ENCODE data around the gene STAMBP.

The STAMBP gene

GRCh38 chr2:73821227-73821626, 7.5 kb upstream of the STAMBP start:
- Histone ChIP-seq H2AFZ (ENCODE audit: low read depth, low read length, severe bottlenecking) (no peak overlapping the region), H3K4me3 (ENCODE audit: insufficient read depth, low read length, poor library complexity, severe bottlenecking) (no peak overlapping the region), H3K9me2 (replicated peaks; ENCODE audit: insufficient read depth, low read length) (no peaks in the 10 kb centered on the region), H3K9me3 (ENCODE audit: insufficient read depth, low read length) (no peaks in the 10 kb centered on the region), H3K27ac (ENCODE audit: low read depth, low read length) (no peak overlapping the region), H3K79me2 (ENCODE audit: insufficient read depth, low read length) (no peaks in the 10 kb centered on the region), H3F3A (ENCODE audit: insufficient read depth) (no peaks in the 10 kb centered on the region), H4K20me1 (ENCODE audit: low read depth, low read length) (no peaks in the 10 kb centered on the region), H3K36me3 (ENCODE audit: low read length) (no peaks in the 10 kb centered on the region), H3K9ac (ENCODE audit: low read length) (no peak overlapping the region), H3K4me2 (ENCODE audit: low read depth, low read length, poor library complexity, severe bottlenecking) (no peak overlapping the region), H3K27me3 (ENCODE audit: low read length) (no peaks in the 10 kb centered on the region)
- TF ChIP-seq CTCF (IDR thresholded peaks at IDR 0.05; ENCODE audit: insufficient read depth, low read length, poor library complexity, severe bottlenecking) (no peak), EZH2phosphoT487 (conservative IDR thresholded peaks at IDR 0.05; ENCODE audit: low read length) (no peak)

GRCh38 chr2:73821669-73822068, 7.1 kb upstream of the STAMBP start:
- TF ChIP-seq CTCF (IDR thresholded peaks at IDR 0.05; ENCODE audit: insufficient read depth, low read length, poor library complexity, severe bottlenecking) (no peak), EZH2phosphoT487 (conservative IDR thresholded peaks at IDR 0.05; ENCODE audit: low read length) (no peak)
- Histone ChIP-seq H3K9me3 (ENCODE audit: insufficient read depth, low read length) (no peaks in the 10 kb centered on the region), H3F3A (ENCODE audit: insufficient read depth) (no peaks in the 10 kb centered on the region), H3K27ac (ENCODE audit: low read depth, low read length) (no peak overlapping the region), H3K79me2 (ENCODE audit: insufficient read depth, low read length) (no peaks in the 10 kb centered on the region), H3K9me2 (replicated peaks; ENCODE audit: insufficient read depth, low read length) (no peaks in the 10 kb centered on the region), H3K4me3 (ENCODE audit: insufficient read depth, low read length, poor library complexity, severe bottlenecking) (no peak overlapping the region), H3K4me2 (ENCODE audit: low read depth, low read length, poor library complexity, severe bottlenecking) (no peak overlapping the region), H4K20me1 (ENCODE audit: low read depth, low read length) (no peaks in the 10 kb centered on the region), H3K9ac (ENCODE audit: low read length) (no peak overlapping the region), H3K27me3 (ENCODE audit: low read length) (no peaks in the 10 kb centered on the region), H3K36me3 (ENCODE audit: low read length) (no peaks in the 10 kb centered on the region), H2AFZ (ENCODE audit: low read depth, low read length, severe bottlenecking) (no peak overlapping the region)

- H2AFZ ChIP-seq (ENCODE audit: low read depth, low read length, severe bottlenecking) = no peak overlapping the region
- no peak overlapping the region for H3K27ac ChIP-seq (ENCODE audit: low read depth, low read length)
- H3K4me2 ChIP-seq (ENCODE audit: low read depth, low read length, poor library complexity, severe bottlenecking) = no peak overlapping the region
These were observed 6.5 kb upstream of the STAMBP start for GRCh38 chr2:73822276-73822675.

More at GRCh38 chr2:73822276-73822675, 6.5 kb upstream of the STAMBP start:
- H3K79me2 ChIP-seq (ENCODE audit: insufficient read depth, low read length) = no peaks in the 10 kb centered on the region
- H3K36me3 ChIP-seq (ENCODE audit: low read length) = no peaks in the 10 kb centered on the region
- TF ChIP-seq EZH2phosphoT487 (conservative IDR thresholded peaks at IDR 0.05; ENCODE audit: low read length) = no peak
- TF ChIP-seq CTCF (IDR thresholded peaks at IDR 0.05; ENCODE audit: insufficient read depth, low read length, poor library complexity, severe bottlenecking) = no peak
- H3F3A ChIP-seq (ENCODE audit: insufficient read depth) = peaks cover 1% of the 10 kb centered on the region; the same call in 1 of the 2 replicates
- no peak overlapping the region for H3K4me3 ChIP-seq (ENCODE audit: insufficient read depth, low read length, poor library complexity, severe bottlenecking)
- no peaks in the 10 kb centered on the region for H3K27me3 ChIP-seq (ENCODE audit: low read length)
- no peak overlapping the region for H3K9ac ChIP-seq (ENCODE audit: low read length)
- no peaks in the 10 kb centered on the region for H3K9me3 ChIP-seq (ENCODE audit: insufficient read depth, low read length)
- no peaks in the 10 kb centered on the region for H4K20me1 ChIP-seq (ENCODE audit: low read depth, low read length)
- H3K9me2 ChIP-seq (replicated peaks; ENCODE audit: insufficient read depth, low read length) = no peaks in the 10 kb centered on the region

All from SU-DHL-6 (cell line).